Effector memory CD8-positive, alpha-beta T cell (primary cell): ENCODE results near the gene BCL2.

Experiments
- ATAC-seq: fragments of 150-1000 bp; cut with Tn5 transposase; replicated peaks from 2 replicates; pipeline ENCODE4 v1.10.0; 2021; ENCODE audit warnings: mild to moderate bottlenecking, moderate library complexity
- DNase-seq, 3 experiments: peaks; one replicate each; pipeline ENCODE4 v3.0.0; 2021
- H3K27ac Mint-ChIP-seq, 2 donors: one replicate each; pipeline ENCODE4 v1.8.0; 2022; ENCODE audit warnings: mild to moderate bottlenecking in 2 of 2, mixed read lengths in 2 of 2, moderate library complexity in 2 of 2
- H3K27me3 Mint-ChIP-seq, 2 donors: one replicate each; pipeline ENCODE4 v1.8.0; 2022; ENCODE audit warnings: mixed read lengths in 2 of 2
- H3K36me3 Mint-ChIP-seq: one replicate; pipeline ENCODE4 v1.8.0; 2022; ENCODE audit warnings: mild to moderate bottlenecking, moderate library complexity, mixed read lengths; ENCODE audit not compliant: insufficient read depth
- H3K4me1 Mint-ChIP-seq, 2 donors: one replicate each; pipeline ENCODE4 v1.8.0; 2022; ENCODE audit warnings: low read depth in 2 of 2, mixed read lengths in 2 of 2
- H3K4me3 Mint-ChIP-seq, 2 donors: one replicate each; pipeline ENCODE4 v1.8.0; 2022; ENCODE audit warnings: mild to moderate bottlenecking in 2 of 2, mixed read lengths in 2 of 2, moderate library complexity in 2 of 2
- H3K9me3 Mint-ChIP-seq, 2 donors: one replicate each; pipeline ENCODE4 v1.8.0; 2022; ENCODE audit warnings: mixed read lengths in 2 of 2

The BCL2 gene

DNA sequence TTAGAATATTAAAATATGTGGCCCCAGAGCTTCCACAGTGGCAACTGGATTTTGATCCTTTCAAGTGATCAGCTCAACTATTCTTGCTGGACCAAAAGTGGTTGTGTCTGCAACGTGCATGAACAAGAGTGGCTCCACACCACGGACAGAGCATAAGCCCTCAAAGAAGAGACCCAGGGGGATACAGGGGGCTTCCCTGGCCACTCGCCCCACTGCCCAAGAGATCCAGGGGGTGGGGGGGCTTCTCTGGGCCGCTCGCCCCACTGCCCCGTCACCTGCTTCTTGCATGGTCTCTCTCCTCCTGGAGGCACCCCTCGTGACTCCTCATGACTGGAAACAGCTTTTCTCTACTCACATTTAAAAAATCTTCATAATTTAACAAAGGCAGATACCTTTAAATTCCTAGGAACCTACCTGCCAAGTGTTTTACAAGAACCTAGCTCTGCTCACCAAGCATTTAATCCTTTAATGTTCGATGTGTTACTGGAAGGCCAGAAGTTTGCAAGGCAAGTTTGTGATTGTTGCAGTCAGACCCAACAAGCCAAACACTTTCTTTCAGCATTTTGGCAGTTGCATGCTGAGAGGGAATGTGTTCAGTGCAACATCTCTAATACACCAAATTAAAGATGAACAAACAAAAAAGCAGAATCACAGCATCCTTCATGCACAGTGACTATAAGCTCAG lies 174.3 kb downstream of the BCL2 start:
- DNase-seq (no peak), ATAC-seq (no peak)
- Mint-ChIP-seq H3K9me3 (no peaks in the 10 kb centered on the region), H3K4me1 (peaks cover 24 to 32% of the 10 kb centered on the region in 2 donors), H3K4me3 (no peak overlapping the region), H3K27me3 (no peaks in the 10 kb centered on the region), H3K27ac (peak overlapping the region in 1 of 2 donors; percentile 0), H3K36me3 (peaks cover 11% of the 10 kb centered on the region)

DNA sequence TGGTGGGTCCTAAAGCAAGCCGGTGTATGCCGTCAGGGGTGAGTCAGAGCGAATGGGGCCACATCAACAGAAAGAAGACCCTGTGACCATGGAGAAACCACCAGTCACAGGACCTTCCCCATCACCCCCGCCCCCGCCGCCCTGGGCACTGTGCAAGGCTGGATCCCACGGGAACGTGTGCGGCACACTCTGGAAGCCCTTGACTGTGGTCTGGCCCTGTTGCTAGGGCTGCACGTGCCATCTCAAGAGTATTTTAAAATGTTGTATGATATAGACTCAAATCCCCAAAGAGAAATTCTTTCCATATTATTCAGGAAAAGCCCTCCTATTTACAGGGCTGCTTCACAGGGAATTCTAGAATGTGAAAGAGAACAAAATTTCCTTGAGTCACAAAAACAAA lies 174.8 kb downstream of the BCL2 start:
- Mint-ChIP-seq H3K4me1 (peaks cover 22 to 32% of the 10 kb centered on the region in 2 donors), H3K36me3 (peaks cover 9% of the 10 kb centered on the region), H3K9me3 (no peaks in the 10 kb centered on the region), H3K27ac (peak overlapping the region in 1 of 2 donors; percentile 47), H3K27me3 (no peaks in the 10 kb centered on the region), H3K4me3 (no peak overlapping the region)
- DNase-seq = no peak
- ATAC-seq = no peak

DNA sequence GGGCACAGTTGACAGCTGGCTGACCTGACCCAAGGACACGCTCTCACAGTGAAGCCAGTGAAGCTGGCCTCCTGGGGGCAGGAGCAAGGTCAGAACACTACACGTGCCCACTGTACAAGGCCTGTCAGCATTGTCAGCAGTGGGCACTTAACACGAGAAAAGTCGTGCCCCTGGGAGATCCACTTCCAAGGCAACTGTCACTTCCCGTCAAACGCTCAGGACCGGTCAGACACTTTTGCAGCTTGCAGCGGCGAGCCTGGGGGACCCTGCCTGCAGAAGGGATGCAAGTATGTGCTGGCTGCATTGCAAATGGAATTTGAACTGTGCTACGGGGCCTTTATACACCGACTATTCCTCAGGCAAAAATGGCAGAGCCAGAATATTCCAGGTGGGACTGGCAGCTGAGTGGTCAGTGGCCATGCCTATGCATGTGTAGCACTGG lies 176.2 kb downstream of the BCL2 start:
- no peak for ATAC-seq
- Mint-ChIP-seq H3K9me3 (no peaks in the 10 kb centered on the region), H3K4me1 (peaks cover 23 to 37% of the 10 kb centered on the region in 2 donors), H3K4me3 (no peak overlapping the region), H3K27me3 (no peaks in the 10 kb centered on the region), H3K36me3 (peaks cover 9% of the 10 kb centered on the region), H3K27ac (no peak overlapping the region)
- no peak for DNase-seq

DNA sequence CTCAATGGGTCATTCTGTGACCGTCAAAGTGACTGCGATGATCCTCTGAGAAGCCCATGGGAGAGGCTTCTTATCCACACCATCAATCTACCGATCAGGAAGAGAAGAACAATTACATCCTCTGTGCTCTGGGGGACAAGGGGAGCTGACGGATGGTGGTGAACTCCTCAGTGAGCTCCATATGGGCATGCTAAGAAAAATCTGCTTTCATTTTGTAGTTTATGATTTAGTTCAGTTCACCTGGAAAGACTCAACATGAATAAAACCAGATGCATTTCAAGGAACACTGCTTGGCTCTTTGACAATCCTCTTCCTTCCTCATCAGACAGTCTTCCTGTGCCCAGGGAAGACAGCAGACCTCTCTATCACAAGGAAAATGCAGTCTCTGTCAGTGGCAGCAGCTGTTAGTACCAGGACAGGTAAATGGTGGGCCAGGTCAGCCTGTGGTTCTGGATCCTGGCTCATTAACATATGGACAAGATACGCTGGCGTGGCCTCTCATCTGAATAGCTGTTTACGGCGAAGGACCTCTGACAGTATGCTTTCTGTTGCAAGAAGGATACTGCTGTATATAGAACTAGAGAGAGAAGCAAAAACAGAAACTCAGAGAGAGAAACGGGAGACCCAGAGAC lies 176.9 kb downstream of the BCL2 start:
- H3K27me3 Mint-ChIP-seq = no peaks in the 10 kb centered on the region
- DNase-seq = no peak
- H3K36me3 Mint-ChIP-seq = peaks cover 9% of the 10 kb centered on the region
- no peaks in the 10 kb centered on the region for H3K9me3 Mint-ChIP-seq
- peaks cover 30 to 44% of the 10 kb centered on the region in 2 donors for H3K4me1 Mint-ChIP-seq
- ATAC-seq = no peak
- H3K27ac Mint-ChIP-seq = peak overlapping the region in 1 of 2 donors; percentile 48
- H3K4me3 Mint-ChIP-seq = no peak overlapping the region

DNA sequence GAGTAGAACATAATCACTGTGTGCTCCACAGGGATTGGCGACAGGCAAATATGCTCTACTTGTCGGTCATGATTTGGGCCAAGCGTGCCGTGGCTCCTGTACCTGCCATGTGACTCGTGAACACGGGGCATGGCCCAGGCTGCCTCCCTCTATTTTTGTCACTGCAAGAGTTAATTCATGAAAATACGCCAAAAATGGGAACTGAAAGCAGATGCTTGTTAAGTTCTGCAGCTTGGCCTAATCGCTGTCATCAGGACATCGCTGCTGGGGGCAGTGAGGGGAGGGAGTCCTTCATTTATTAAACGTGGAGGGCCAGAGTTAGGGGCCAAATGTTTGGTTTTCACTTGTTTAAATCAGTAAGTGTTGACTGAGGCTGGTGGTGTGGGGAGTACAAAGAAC lies 177.8 kb downstream of the BCL2 start:
- no peaks in the 10 kb centered on the region for H3K9me3 Mint-ChIP-seq
- ATAC-seq = no peak
- no peak overlapping the region for H3K4me3 Mint-ChIP-seq
- H3K36me3 Mint-ChIP-seq = peaks cover 4% of the 10 kb centered on the region
- DNase-seq = no peak
- peaks cover 37 to 51% of the 10 kb centered on the region in 2 donors for H3K4me1 Mint-ChIP-seq
- H3K27me3 Mint-ChIP-seq = no peaks in the 10 kb centered on the region
- peak overlapping the region in 1 of 2 donors; percentile 74 for H3K27ac Mint-ChIP-seq

DNA sequence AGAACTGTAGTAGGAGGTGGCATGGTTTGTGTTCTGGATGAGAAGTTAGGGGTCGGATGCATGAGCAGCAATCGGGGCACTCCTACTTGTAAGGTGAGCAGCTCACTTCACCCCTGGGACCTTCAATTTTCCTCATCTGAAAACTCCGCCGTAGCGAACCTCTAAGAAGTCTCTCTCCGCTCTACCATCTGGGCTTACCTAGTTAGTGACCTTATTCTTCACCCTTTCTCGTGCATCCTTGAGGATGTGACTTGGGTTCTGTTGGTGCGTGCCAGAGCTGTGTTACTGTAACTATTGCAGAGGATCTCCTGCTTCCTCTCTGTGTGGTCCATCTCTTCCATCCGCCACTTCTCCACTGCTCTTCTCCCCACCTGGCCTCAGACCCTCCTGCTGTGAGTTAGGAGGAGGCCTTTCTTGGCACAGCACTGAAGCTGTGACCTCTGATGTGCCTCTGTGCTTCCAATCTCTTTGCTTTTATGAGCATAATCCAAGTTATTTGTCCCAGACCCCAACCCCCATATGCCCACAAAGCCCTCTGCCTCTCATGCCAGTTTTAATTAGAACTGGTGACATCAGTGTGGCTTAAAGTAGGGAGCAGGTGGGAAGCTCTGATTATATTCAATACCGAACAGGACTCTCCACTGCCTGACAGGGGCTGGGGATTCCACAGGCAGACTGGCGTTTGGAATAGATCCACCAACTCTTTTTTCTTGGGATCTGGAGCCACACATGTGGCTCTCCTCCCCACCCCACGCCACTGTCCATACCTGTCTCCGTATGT lies 178.4 kb downstream of the BCL2 start:
- peak overlapping the region in 1 of 2 donors; percentile 74 for H3K27ac Mint-ChIP-seq
- peaks cover 2% of the 10 kb centered on the region for H3K36me3 Mint-ChIP-seq
- ATAC-seq (no peak), DNase-seq (no peak)
- H3K9me3 Mint-ChIP-seq = no peaks in the 10 kb centered on the region
- H3K4me3 Mint-ChIP-seq = no peak overlapping the region
- H3K4me1 Mint-ChIP-seq = peaks cover 39 to 53% of the 10 kb centered on the region in 2 donors
- H3K27me3 Mint-ChIP-seq = no peaks in the 10 kb centered on the region

DNA sequence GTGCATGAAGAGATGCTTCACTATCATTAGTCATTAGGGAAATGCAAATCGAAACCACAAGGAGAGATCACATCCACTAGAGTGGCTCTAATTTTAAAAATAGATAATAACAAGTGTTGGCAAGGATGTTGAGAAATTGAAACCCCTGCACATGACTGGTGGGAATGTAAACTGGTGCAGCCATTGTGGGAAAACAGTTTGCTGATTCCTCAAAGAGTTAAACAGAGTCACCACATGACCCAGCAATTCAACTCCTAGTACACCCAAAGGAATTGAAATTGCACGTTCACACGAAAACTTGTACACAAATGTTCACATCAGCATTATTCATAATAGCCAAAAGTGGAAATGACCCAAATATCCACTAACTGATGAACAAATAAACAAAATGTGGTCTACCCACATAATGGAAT lies 179.5 kb downstream of the BCL2 start:
- Mint-ChIP-seq H3K4me1 (peaks cover 44 to 58% of the 10 kb centered on the region in 2 donors), H3K36me3 (peaks cover 2% of the 10 kb centered on the region), H3K27ac (no peak overlapping the region), H3K4me3 (no peak overlapping the region), H3K9me3 (no peaks in the 10 kb centered on the region), H3K27me3 (no peaks in the 10 kb centered on the region)
- no peak for ATAC-seq
- DNase-seq = no peak

DNA sequence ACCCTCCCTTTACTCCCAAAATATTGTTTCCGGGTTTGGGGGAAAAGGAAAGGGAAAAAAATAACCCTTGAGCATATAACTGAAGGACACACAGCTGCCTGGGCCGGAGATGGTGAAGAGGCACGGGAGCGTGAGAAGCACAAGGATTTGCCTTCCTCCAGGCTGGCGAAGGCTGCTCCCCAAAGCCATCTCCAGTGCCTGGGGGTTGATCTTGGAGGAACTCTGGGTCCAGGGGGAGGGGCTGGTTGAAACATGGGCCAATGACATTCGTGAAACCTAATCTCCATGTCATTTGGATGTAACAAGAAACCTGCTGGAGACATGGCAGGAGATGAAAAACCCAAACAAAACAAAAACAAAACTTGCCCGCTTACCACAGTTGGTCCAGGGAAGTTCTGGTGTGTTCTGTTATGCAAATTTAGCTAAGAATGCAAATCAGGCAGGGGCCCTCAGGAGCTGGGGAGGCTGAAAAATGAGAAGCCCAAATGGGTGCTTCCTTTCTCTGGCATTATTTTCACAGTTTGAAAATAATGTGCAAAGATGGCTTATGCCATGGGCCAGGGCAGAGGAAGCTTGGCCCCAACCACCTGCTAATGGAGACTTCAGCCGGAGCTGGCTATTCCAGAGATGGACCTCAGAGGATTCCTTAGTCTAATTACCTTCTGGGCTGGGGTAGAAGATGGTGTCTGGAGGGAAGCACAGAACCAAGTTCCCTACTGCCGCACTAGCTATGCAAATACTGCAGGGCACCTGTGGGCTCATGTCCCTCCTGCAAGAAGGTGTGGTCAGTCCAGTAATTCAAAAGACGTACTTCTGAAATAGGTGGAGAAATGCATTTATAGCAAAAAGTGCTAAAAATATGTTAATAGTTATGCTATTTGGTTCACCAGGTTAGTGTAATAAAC lies 180.9 kb downstream of the BCL2 start:
- Mint-ChIP-seq H3K4me3 (peak overlapping the region; percentile 75 to 82), H3K27ac (peak overlapping the region; percentile 83 to 92), H3K36me3 (peaks cover 2% of the 10 kb centered on the region), H3K9me3 (no peaks in the 10 kb centered on the region), H3K4me1 (peaks cover 40 to 52% of the 10 kb centered on the region in 2 donors), H3K27me3 (no peaks in the 10 kb centered on the region)
- ATAC-seq (no peak), DNase-seq (no peak)

DNA sequence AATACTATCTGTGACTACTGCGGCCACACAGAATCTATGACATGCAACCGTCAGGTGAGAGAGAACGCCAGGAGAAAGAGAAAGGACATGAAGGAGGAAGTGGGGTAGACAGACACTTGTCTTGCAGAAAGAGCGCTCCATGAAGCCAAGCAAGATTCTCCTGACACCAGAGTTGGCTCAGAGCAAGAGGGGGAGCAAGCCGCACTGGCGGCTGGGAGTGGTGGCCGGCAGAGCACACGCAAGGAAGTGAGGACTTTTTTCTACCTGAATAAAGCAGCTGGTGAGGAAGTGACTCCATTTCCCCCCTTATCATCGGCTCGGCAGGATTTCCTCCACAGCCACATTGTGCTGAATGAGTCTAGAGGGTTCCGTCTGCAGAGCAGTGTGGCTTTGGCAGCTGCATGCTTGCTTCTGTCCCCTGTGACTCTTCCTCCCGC lies 181.6 kb downstream of the BCL2 start:
- Mint-ChIP-seq H3K4me3 (peak overlapping the region; percentile 75 to 82), H3K4me1 (peaks cover 41 to 49% of the 10 kb centered on the region in 2 donors), H3K27me3 (no peaks in the 10 kb centered on the region), H3K27ac (peak overlapping the region; percentile 83 to 92), H3K9me3 (no peaks in the 10 kb centered on the region), H3K36me3 (peaks cover 2% of the 10 kb centered on the region)
- DNase-seq = peak; percentile 46 to 54 (median 48)
- ATAC-seq = peak; percentile 90

DNA sequence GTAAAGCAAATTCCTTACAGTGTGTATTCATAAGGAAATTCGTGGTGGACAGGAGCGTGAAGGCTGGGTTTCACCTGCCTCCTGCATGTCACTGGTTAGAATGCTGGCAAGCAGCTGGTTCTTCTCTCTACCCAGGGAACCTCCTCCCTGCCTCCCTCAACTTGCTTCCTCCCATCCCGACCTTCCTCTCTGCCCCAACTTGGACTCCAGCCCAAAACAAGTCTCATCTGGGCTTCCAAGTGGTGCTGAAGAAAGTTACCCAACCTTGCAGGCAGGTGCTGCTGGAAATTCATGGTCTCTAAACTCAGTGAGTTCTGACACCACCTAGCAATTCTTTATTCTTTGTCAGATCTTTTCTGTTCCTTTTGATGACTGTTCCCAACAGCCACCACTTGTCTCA lies 184.5 kb downstream of the BCL2 start:
- Mint-ChIP-seq H3K9me3 (no peaks in the 10 kb centered on the region), H3K27me3 (no peaks in the 10 kb centered on the region), H3K36me3 (no peaks in the 10 kb centered on the region), H3K4me3 (no peak overlapping the region), H3K4me1 (peaks cover 39 to 51% of the 10 kb centered on the region in 2 donors), H3K27ac (peak overlapping the region; percentile 41 to 59)
- no peak for DNase-seq
- ATAC-seq = no peak

DNA sequence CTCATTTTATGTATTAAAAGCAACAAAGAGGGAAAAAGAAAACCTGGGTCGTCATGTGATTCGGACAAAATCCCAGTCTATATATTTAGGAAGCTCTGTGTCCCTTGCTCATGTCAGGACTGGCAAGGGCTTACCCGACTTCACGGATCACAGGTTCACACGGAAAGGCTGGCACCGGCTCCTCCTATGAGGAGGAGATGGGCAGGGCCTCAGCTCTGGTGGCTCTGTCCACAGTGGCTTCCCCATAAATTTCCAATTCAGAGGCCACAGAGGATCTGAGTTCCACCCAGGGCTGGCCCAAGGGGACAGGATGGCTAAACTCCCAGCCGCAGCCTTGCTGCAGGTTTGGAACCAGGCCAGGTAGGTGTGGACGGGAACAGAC lies 186.8 kb downstream of the BCL2 start:
- Mint-ChIP-seq H3K4me1 (peaks cover 24 to 41% of the 10 kb centered on the region in 2 donors), H3K27ac (peak overlapping the region; percentile 73 to 80), H3K4me3 (no peak overlapping the region), H3K36me3 (peaks cover 11% of the 10 kb centered on the region), H3K9me3 (no peaks in the 10 kb centered on the region), H3K27me3 (no peaks in the 10 kb centered on the region)
- DNase-seq (no peak), ATAC-seq (no peak)

DNA sequence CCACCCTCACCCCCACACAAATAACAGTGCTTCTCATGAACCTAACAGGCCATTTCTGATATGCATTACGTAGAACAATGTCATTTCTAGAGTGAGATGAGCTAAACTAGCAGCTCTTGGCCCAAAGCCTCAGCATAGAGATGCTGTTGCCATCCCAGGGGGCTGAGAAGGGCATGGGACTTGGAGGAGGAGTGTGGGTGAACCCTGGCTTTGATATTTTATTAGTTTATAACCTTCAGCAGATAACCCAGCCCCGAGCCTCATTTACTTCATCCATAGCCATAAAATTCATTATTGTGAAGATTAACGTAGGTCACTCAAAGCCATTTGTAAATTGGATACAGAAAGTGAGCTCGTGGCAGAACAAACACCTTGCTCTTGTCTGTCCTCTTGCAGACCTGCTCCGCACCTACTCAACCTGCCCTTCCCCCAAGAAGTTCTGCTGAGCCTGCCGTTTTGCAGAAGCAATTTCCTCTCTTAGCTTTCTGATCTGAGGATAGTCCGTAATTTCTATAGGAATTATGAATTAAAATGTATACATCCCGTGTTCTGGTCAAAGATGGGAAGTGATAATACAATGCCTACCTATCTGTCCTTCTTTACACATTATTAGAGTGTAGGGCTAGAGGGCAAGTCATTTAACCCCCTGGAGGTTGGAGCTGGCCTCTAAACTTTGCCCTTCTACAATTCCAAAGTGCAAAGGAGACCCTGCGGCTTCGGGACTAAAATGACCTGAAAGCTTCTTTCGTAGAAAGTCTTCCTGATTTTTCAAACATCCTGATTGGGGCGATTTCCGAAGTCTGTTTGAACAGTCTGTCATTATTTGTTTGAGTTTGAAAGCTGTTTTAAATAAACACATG lies 187.4 kb downstream of the BCL2 start:
- Mint-ChIP-seq H3K27me3 (no peaks in the 10 kb centered on the region), H3K36me3 (peaks cover 11% of the 10 kb centered on the region), H3K4me1 (peaks cover 20 to 37% of the 10 kb centered on the region in 2 donors), H3K9me3 (no peaks in the 10 kb centered on the region), H3K27ac (peak overlapping the region; percentile 73 to 80), H3K4me3 (no peak overlapping the region)
- ATAC-seq = no peak
- DNase-seq = no peak
